OCI-LY1 (cell line): ENCODE results near the gene NCEH1.

Experiments
- EZH2 ChIP-seq: fragments of 200-600 bp; sonication (generic), shearing (Covaris generic); IDR thresholded peaks from 2 replicates; pipeline ENCODE4 v1.8.0; 2017; ENCODE audit warnings: borderline replicate concordance, mixed run types, mild to moderate bottlenecking, antibody characterized with exemption, low read length, moderate library complexity, mixed read lengths
- TF ChIP-seq, protein P1 (sequence below): fragments of 200-600 bp; sonication (generic), shearing (Covaris generic); IDR thresholded peaks from 2 replicates; pipeline ENCODE4 v1.5.1; 2017; ENCODE audit warnings: mild to moderate bottlenecking, antibody characterized with exemption, low read length, moderate library complexity, mixed read lengths

DNA sequence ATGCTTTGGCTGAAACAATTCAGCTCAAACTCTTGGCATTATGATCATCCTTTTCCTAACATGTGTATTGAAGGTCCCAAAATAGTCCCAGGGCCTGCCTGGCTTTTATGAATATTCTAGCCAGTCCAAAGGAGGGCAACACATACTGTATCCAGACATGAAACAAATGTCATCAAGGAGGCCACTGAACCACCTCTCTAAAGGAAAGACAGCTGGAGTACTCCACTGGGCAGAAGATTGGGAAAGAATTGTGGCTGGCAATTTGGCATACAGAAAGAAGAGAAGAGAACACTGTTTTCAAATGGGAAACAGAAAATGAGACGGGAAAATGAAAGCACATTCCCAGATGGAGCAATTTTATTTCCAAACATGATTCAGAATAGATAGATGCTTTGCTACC, 80.6 kb downstream of the NCEH1 start:
- TF ChIP-seq, protein P1, sequence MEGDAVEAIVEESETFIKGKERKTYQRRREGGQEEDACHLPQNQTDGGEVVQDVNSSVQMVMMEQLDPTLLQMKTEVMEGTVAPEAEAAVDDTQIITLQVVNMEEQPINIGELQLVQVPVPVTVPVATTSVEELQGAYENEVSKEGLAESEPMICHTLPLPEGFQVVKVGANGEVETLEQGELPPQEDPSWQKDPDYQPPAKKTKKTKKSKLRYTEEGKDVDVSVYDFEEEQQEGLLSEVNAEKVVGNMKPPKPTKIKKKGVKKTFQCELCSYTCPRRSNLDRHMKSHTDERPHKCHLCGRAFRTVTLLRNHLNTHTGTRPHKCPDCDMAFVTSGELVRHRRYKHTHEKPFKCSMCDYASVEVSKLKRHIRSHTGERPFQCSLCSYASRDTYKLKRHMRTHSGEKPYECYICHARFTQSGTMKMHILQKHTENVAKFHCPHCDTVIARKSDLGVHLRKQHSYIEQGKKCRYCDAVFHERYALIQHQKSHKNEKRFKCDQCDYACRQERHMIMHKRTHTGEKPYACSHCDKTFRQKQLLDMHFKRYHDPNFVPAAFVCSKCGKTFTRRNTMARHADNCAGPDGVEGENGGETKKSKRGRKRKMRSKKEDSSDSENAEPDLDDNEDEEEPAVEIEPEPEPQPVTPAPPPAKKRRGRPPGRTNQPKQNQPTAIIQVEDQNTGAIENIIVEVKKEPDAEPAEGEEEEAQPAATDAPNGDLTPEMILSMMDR = no peak
- no peak for TF ChIP-seq EZH2
